HG02642 (cell line): ENCODE measurements around the gene GGN.
A peak's percentile ranks its signal among the peaks of the same experiment; 100 is the strongest.
"Not testable (repeated sequence)": the region's sequence is repeated elsewhere in the genome, so short reads cannot be mapped to it uniquely, and the experiment has no call there.

ENCODE experiments used
- ATAC-seq: cut with Tn5 transposase; IDR thresholded peaks from one replicate; pipeline ENCODE4 v1.9.1; 2021; ENCODE audit warnings: mild to moderate bottlenecking; ENCODE audit not compliant: unreplicated experiment, poor library complexity

Gene GGN, protein sequence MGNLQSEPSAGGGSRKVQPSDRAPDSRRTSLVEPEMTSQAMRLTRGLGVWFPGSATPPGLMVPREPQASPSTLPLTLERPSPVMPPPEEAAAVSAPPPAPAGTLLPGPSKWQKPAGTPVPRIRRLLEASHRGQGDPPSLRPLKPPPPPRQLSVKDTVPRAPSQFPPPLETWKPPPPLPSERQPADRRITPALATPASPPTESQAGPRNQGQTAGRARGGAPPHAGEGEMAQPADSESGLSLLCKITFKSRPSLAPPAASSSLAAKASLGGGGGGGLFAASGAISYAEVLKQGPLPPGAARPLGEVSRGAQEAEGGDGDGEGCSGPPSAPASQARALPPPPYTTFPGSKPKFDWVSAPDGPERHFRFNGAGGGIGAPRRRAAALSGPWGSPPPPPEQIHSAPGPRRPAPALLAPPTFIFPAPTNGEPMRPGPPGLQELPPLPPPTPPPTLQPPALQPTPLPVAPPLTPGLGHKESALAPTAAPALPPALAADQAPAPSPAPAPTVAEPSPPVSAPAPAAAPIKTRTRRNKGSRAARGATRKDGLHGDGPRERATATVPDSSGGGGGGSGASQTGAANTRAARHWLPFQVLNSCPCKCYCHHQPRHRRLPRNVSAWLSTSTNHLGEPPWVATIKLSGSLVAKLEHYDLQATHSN

DNA sequence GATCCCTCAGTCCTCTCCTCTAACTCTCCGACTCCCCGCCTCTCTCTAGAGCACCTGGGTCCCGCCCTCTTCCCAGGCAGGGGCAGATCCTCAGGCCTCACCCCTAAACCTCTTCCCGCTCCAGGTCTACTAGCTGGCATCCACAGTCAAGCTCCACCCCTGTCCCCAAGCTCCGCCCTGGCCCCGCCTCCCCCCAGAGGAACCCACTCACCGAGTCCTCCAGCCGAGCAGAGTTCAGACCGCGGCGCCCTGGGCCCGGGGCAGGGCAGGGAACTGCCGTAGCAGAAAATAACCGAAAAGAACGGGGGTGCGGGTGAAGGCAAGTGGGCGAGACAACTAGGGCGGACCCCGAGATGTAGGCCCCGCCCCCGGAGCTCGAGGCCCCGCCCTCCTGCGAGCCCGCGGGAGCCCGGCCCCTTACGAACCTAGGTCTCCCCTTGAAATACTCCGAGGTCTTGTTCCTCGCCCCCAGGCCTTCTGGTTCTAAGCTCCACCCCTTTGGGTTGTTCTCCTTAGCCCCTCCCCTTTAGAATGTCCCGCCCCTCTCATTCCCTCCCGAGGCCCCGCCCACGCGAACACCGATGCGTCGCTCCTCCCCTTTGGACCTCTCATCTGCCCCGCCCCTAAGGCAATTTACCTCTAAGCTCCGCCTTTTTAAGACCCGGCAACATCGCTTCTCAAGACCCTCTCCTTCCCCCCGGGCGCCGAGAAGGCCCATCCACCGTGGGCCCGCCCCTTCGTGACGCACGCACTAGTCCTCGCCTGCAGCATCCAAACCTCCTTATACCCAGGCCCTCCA lies at the start of gene GGN:
Gene GGN, minus strand, starts transcription at position 485 of the 799 bp plus-strand sequence. CDS start 773 bp downstream, outside the sequence.
- ATAC-seq: peak; percentile 55

DNA sequence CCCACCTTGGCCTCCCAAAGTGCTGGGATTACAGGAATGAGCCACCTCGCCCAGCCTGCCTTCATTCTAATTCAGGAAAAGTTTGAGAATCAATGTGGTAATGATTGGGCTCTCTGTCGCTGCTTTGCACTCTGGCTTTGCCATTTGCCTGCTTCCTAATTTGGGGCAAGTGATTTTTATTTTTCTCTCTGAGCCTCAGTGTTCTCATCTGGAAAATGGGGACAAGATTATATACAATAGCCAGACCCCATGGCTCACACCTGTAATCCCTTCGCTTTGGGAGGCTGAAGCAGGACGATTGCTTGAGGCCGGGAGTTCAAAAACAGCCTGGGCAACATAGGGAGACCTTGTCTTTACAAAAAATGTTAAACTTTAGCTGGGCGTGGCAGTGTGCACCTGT lies 49.5 kb upstream of the GGN start:
- no peak for ATAC-seq

DNA sequence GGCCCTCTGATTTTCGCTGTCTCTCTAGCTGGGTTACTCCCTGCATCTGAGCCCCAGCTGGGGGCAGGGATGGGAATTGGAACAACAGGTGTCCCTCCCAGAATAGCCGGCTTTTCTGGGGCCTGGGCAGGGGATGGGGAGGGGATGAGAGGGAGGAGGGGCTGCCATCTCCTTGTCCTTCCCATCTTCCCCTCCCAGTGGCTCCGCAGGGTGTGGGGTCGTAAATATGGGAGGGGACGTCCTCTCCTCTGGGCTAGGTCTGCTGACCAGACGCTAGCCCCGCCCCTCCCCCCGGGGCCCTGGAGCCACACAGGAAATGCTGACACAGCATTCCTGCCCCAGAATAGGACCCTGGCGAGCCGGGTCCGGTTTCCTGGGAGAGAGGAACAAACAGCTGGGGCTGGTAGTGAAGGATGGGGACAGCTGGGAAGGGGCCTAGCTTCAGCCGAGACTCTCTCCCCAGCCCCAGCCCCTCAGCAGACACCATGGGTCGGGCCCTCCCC lies 46.8 kb upstream of the GGN start:
- ATAC-seq: no peak

DNA sequence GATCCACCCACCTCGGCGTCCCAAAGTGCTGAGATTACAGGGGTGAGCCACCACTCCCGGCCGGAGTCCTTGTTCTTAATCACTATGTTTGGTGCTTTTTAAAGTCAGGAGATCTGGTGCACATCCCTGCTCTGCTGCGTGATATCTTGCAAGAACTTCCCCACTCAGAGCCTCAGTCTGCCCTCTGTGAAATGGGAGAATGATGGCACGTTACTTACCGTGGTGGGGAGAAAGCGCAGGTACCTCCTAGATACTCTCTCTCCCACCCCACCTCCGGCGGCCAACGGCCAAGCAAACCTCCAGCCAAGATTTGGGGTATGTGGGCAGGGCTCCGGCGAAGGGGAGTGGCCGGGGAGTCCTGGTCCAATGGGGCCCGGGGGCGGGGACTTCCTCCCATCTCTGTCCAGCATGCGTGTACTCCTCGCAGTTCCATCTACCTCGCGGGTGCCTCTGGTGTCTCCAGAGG lies 45.5 kb upstream of the GGN start, which contains the start of gene RYR1:
Gene RYR1, plus strand, starts transcription at position 424 of the 466 bp plus-strand sequence. CDS start 139 bp downstream, outside the sequence.
- ATAC-seq: no peak

DNA sequence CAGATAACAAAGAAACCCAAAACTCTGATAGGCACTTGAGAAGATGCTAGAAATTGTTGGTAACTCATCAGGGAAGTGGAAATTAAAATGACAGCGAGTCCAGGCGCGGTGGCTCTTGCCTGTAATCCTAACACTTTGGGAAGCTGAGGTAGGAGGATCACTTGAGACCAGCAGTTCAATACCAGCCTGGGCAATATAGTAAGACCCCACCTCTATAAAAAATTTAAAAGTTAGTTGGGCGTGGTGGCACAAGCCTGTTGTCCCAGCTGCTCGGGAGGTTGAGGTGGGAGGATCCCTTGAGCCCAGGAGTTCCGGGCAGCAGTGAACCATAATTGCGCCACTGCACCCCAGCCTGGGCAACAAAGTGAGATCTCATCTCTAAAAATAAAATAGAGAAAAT lies 43.1 kb upstream of the GGN start:
- no peak for ATAC-seq

DNA sequence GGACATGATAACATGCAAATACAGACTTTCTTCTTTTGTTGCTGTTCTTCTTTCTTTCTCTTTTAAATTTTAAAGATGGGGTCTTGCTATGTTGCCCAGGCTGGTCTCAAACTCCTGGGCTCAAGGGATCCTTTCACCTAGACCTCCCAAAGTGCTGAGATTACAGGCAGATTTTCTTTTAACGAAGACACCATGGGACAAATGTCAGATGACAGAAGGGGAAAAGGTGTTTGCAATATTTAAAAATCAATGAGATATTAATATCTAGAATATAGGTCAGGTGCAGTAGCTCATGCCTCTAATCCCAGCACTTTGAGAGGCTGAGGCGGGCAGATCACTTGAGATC lies 42.0 kb upstream of the GGN start:
- no peak for ATAC-seq

DNA sequence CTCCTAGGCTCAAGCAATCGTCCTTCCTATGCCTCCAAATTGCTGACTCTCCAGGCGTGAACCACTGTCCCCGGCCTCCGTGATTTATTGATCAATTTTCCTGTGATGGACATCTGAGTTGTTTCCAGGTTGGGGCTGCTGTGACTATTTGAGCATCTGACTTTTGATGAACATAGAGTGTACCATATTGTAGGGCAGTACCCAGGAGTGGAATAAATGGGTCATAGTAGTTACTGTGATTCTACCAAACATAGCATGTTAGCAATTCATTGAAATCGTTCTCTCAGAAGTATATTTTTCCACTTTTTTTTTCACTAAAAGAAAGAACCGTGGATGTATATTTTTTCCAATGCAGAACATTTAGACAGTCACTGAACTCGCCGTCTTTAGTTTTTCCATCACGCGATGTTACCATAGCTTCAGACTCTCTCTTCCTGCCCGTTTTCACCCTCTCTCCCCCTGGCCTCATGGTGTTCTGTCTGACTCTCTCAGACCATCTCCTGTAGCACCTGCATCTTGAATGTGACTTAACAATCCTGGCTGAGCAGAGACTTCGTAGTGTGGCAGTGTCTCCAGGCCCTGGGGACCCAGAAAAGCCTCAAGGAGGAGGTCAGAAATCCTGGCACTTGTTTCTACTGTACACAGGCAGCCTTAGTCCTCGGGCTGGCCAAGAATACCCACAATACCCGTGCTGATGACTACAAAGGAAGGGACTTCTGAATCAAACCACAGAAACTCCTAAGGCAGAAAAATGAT lies 41.4 kb upstream of the GGN start:
- ATAC-seq: no peak

DNA sequence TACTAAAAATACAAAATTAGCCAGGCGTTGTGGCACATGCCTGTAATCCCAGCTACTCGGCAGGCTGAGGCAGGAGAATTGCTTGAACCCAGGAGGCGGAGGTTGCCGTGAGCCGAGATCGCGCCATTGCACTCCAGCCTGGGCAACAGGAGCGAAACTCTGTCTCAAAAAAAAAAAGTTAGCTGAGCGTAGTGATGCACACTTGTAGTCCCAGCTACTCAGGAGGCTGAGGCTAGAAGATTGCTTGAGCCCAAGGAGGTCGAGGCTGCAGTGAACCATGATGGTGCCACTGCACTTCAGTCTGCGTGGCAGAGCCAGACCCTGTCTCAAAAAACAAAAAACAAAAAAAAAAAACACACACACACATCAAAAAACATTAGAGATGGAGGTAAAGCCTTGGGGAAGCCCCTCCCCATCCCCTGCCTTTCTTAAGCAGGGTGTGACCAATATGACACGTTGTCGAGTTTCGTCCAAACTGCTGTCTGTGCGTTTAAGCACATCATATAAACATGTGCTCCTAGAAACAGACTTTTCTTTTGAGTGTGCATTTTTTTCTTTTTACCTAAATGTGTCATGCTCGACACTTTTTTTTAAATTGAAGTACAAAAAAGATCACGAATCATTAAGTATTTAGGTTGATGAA lies 39.3 kb upstream of the GGN start:
- not testable (repeated sequence) for ATAC-seq

DNA sequence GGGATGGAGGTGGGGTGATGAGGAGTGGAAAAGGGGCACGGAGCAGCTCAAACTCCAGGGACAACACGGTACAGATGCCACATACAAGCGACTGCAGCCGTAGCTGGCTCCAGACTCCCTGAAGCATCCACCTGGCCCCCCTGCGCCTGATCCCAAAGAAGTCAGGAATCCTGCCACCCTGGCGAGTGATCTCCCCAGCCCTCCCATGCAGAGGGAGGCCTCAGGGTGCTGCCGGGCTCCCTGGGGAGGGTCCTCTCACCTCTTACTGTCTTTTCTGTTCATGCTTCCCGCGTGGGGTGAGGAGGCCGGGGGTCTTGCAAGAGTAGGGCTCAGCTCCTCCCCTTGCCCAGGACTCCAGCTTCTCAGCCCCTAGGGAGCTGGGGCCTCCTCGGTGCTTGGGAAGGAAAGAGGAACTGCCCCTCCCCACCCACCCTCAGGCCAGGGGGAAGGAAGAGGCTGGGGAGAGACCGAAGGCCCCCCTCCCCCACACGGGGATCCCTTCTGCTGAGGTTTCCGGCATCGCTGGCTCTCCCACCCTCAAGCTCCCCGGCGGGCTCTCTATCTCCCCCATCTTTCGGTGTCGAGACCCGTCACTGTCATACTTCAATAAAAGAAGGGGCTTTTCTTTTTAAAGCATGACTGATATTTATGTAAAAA lies 38.1 kb upstream of the GGN start, which contains the start of gene RASGRP4:
Gene RASGRP4, minus strand, starts transcription at position 410 of the 657 bp plus-strand sequence. Its CDS starts 128 bp downstream, at position 282.
- no peak for ATAC-seq

DNA sequence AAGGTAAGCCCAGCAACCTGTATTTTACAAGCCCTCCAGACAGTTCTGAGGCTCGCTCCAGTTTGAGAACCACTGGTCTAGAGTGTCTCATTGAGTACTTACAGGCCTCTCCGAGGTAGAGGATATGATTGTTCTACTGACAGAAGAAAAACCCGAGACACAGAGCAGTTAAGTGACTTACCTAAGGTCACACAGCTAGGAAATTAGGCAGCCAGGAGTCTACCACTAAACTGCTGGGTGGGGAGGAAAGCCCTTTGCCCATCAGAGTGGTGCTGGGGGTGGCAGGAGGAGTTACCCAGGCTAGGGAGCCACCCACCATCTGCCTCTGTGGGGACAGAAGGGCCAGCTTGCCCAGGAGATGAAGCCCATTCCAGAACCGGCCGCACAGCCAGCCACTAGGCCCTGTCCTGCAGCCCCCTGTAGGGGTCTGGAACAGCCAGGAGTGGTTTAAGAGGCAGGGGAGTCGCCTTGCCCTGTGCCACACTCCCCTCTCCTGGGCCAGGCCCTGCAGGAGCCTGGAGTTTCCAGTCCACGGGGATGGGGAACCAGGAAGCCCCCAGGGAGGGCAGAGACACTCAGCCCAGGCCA lies 37.5 kb upstream of the GGN start:
- ATAC-seq: no peak

DNA sequence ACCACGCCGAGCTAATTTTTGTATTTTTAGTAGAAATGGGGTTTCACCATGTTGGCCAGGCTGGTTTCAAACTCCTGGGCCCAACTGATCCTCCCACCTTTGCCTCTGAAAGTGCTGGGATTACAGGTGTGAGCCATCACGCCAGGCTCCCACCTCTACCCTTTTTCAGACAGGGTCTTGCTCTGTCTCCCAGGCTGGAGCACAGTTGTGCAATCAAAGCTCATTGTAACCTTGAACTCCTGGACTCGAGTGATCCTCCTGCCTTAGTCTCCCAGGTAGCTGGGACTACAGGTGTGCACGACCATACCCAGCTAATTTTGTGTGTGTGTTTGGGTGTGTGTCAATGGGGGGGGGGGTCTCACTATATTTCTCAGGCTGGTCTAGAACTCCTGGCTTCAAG lies 36.4 kb upstream of the GGN start:
- ATAC-seq: no peak

DNA sequence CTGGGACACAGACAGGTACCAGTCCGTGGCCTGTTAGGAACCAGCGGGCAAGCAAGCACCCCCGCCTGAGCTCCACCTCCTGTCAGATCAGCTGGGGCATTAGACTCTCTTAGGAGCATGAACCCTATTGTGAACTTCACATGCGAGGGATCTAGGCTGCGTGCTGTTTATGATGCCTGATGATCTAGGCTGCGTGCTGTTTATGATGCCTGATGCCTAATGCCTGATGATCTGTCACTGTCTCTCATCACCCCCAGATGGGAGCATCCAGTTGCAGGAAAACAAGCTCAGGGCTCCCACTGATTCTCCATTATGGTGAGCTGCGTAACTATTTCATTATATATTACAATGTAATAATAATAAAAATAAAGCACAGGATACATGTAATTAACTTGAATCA lies 34.6 kb upstream of the GGN start:
- ATAC-seq: no peak

DNA sequence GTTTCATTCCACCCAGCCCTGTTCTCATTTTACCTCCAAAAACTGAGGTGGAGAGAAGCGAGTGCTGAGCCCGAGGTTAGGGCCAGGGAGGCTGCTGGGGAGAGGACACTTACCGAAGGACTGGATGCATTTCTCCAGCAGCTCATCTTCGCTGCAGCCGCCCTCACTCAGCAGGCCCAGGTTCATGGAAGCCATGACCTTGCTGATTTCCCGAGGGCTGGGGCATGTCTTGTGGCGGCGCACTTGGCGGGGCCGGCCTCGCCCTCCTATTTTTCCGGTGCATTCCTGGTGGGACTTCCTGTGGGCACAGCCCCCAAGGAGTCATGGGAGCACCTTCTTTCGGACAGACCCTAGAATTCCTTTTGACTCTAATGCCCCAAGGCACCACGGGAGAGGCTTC lies 34.0 kb upstream of the GGN start:
- no peak for ATAC-seq

DNA sequence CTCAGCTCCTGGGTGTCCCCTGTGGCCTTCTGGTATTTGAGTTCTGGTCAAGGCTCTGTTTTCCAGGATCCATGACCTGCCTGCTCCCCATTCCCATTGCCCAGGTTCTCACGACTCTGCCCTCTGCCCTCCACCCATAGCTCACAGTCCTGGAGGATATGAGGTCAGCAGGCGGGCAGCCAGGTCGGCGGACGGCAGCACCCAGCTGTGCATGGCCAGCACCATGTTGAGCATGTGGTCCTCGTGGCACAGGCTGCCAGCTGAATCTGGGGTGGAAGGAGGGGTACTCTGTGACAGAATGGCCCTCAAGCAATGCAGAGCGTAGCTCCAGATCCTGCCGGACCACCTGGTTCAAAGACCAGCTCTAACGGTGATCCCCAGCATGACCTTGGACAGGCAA lies 33.1 kb upstream of the GGN start:
- ATAC-seq: no peak

DNA sequence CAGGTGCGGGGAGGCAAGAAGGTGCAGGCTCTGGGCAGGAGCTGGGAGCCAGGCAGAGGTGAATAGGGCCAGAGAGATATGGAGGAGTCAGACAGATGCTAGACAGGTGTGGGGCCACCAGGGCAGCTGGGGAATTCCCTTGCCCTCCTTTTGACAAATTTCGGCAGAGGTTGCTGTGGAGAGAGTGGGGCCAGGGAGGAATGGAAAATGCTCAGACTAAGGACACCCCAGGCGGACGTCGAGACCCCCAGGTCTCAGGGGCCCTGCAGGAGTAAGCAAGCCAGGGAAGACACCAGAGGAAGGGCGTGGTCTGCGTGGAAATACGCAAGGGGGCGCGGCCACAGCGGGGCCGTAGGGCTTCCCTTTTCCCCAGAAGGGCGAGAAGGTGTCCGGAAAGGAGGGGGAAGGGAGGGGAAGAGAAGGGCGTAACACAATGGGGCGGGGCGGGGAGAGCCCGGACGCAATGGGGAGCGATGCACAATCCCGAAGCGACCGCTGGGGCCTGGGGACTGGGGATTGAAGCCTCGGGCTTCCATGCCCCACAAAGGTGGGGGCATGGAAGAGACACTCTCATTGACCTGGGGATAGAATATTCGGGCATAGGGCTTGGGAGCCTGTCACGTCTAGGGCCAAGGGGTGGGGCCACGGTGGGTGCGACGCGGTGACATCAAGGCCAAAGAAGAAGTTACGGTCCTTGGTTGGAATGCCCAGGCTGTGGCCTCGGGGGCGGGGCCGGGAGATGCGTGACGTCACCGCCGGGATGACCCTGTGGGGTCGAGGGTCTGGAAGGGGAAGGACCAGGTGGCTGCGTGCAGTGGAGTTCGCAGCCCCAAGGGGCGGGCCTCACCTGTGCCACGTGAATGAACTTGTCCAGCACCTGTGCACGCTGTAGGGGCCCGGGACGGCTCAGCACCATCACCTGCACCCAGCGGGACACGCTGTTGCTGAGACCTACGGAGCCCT lies 30.0 kb upstream of the GGN start:
- ATAC-seq: no peak

DNA sequence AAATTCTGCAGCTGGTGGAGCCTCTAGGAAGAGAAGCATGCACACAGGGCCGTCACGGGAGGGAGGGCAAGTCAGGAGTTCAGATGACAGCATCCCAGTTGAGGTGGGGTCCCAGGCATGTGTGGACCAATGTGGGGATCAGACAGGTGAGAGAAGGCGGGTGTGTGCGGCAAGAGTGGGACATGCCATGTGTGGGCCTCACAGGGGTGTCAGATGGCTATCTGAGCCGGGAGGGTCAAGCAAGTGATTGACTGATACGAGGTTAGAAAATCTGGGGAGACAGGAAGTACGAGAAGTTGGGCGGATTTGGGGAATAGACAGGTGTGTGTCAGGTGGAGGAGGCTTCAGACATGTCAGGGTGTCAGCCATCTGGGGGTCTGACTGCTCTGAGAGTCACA lies 29.3 kb upstream of the GGN start:
- no peak for ATAC-seq

DNA sequence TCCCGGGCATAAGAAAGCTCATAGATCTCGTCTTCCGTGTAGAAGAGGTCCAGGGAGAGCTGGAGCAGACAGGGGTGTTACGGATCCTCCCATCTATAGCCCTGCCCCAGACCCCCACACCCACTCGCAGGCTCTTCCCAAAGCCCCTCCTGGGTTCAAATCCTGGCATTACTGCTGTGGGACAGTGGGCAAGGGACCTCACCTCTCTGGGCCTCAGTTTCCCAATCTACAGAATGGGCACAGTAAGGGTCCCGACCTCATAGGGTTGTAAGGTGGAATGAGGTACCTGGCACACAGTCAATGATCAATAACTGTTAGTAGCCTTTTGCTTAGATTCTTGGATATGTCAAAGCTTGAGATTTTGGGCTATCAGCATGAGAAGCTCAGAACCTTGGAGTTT lies 25.6 kb upstream of the GGN start:
- no peak for ATAC-seq
